ENCODE measurements around the gene CIBAR2.

GRCh38 chr16:85055493-85056210 is 56.6 kb downstream of the CIBAR2 start:
- no peak for TF ChIP-seq CTCF (IDR thresholded peaks at IDR 0.05)
- TF ChIP-seq POLR2A (IDR thresholded peaks at IDR 0.05) = no peak
